KG1 (cell line): ENCODE data around the gene MPG.
"Not testable (repeated sequence)": the region's sequence is repeated elsewhere in the genome, so short reads cannot be mapped to it uniquely, and the experiment has no call there.

Source experiments
- DNase-seq: peaks from one replicate; lab custom pipeline; 2025; lab: John Stamatoyannopoulos, UW

The MPG gene

DNA sequence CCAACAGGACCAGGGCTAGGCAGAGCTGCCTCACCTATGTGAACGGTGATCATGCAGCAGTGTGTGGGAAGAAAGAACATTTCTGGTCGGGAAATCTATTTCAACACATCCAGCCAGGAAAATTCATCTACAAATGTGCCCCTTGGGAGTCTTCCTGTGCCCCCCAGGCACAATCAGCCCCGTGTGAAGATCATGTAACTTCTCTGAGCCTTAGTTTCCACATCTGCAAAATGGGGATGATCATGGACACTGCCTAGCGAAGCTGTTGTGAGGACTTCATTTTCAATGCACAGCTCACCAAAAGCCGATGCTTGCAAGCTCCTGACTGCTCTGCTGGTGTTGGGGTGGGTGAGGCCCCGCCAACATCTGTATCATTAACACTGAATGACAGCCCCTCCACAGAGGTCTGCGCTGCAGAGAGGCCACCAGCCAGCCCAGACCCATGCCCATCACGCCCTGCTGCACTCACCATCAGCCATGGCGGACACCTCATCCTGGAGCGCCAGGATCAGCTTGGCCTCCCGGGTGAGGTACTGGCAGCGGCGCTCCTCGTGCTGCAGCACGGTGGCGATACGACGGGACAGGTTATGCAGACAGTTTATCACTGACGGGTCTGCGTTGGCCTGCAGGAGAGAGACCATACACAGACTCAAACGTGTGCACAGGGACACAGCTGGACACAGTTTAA, 34.3 kb downstream of the MPG start:
- DNase-seq: no peak

DNA sequence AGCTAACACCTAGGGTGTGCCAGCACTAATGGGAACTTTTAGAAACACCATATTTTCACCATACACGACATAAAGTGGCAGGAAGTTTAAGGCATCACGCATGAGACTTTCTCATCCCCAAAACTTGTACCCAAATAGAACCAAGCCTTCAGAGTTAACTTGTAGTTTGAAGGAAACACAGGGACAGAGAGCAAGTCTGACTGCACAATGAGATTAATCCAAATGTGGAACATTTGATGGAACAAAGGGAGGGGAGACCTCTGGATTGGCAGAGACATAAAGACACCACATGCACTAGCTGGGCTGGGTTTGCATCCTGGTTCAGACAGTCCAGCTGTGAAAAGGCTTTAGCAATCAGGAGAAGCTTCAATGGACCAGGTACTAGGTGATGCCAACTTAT, 36.3 kb downstream of the MPG start:
- DNase-seq: no peak

GRCh38 chr16:116015-116414, 38.0 kb downstream of the MPG start:
- no peak for DNase-seq

- DNase-seq: peak; percentile 11
These were observed 39.6 kb downstream of the MPG start for GRCh38 chr16:117379-118365.

GRCh38 chr16:118857-119256, 40.8 kb downstream of the MPG start:
- DNase-seq: no peak

DNA sequence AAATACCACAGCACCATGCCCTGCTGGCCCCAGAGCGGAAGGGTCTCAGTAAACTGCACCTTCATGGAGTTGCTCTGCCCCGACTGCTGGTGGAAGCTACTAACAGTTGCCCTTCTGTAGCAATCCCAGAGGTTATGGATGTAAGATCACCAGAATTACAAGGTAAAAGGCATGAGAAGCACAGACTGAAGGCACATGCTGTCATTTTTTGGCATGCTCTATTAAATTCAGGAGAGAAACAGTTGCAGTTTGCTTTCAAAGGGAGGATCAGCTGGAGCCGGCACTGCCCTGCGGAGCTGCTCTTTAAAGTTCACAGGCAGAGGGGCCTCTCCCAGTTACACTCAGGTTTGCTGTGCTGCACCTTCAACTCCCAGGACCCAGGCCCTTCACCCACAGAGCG, 41.3 kb downstream of the MPG start:
- DNase-seq: no peak

GRCh38 chr16:119835-120491, 41.9 kb downstream of the MPG start:
- no peak for DNase-seq

- no peak for DNase-seq
These were observed 42.7 kb downstream of the MPG start for GRCh38 chr16:120756-121155.

DNA sequence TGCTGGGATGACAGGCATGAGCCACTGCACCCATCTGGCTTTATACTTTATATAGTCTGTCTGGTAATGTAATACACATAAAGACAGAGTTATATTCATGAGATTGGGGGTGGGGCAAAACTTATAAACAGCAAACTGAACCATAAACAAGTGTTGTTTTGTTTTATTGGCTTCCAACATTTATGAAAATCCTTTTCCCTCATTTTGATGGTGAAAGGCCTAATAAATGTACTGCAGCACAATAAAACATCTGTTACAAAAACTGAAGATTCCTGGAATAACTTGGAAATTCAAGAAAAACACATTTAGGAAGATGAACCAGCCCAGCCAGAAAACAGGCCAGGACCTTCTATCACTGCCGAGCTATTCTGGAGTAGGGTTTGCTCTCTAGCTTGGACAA, 44.3 kb downstream of the MPG start:
- no peak for DNase-seq

GRCh38 chr16:123558-124350, 45.7 kb downstream of the MPG start:
- DNase-seq: not testable (repeated sequence)

DNA sequence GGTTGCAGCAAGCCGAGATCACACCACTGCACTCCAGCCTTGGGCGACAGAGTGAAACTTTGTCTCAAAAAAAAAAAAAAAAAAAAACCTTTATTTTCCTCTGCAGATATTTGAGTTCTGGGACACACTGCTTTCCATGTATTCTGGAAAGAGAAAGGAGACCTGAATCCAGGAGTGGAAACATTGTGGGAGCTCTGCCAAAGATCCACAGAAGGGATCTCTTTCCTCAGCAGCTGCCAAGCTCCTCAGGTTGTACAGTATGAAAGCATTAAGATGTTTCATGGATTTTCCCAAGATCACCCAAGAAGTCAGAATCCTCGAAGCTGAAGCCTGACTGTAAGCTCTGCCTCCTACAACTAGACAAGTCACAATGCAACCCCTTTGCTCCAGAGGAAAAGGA, 47.0 kb downstream of the MPG start:
- no peak for DNase-seq

DNA sequence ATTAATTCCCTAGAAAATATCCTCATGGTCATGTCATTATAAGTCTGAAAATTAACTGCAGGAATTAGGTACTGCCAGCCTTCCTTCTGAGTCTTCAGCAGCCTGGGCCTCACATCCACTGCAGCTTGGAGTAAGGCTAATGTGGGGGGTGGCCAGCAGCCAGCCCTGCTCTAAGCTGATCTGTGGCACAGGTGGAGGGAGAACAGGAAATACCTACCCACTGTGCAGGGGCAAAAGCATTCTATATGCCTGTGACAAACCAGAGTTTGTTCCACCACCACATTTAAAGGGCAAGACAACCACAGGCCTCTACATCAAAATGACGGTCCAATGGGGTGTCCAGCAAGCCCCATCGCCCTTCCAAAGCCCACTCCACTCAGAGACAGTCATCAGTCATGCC, 51.0 kb downstream of the MPG start:
- DNase-seq: no peak

DNA sequence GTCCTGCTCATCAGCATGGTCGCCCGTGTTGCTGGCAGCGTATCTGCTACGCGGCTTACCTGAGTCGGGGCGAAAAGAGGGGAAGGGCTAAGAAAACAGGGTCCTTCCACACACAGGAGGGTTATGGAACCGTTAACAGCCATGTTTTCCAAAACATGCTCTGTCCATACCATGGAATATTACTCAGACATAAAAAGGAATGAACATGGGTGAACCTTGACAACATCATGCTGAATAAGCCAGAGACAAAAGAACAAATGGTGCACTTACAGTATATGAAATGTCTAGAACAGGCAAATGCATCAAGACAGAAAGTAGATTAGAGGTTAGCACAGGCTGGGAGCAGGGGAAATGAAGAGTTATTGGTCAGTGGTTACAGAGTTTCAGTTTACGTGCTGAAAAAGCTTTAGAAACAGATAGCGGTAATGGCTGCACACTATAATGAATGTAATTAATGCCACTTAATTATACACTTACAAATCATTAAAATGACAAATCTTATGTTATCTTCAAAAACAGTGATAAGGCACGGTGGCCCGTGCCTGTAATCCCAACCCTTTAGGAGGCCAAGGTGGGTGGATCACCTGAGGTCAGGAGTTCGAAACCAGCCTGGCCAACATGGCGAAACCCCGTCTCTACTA, 52.6 kb downstream of the MPG start:
- DNase-seq: no peak

DNA sequence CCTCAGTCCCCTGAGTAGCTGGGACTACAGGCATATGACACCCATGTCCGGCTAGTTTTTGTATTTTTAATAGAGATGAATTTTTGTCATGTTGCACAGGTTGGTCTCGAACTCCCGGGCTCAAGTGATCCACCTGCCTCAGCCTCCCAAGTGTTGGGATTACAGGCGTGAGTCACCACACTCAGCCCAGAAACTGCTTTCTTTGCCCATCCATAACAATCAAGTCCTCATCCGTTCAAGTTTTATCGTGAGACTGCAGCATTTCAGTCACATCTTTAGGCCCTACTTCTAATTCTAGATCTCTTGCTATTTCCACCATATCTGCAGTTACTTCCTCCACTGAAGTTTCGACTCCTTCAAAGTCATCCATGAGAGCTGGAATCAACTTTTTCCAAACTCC, 54.1 kb downstream of the MPG start:
- DNase-seq: no peak

- DNase-seq: no peak
These were observed 55.7 kb downstream of the MPG start for GRCh38 chr16:133716-134115.
